Right kidney (tissue), 1 donor: ENCODE results near the gene CLMN.

ENCODE experiments used
- DNase-seq: peaks from one replicate; pipeline ENCODE4 v3.0.0-alpha.2; 2016

Gene CLMN

GRCh38 chr14:95262511-95262891 lies 57.2 kb downstream of the CLMN start:
- DNase-seq, result no peak

DNA sequence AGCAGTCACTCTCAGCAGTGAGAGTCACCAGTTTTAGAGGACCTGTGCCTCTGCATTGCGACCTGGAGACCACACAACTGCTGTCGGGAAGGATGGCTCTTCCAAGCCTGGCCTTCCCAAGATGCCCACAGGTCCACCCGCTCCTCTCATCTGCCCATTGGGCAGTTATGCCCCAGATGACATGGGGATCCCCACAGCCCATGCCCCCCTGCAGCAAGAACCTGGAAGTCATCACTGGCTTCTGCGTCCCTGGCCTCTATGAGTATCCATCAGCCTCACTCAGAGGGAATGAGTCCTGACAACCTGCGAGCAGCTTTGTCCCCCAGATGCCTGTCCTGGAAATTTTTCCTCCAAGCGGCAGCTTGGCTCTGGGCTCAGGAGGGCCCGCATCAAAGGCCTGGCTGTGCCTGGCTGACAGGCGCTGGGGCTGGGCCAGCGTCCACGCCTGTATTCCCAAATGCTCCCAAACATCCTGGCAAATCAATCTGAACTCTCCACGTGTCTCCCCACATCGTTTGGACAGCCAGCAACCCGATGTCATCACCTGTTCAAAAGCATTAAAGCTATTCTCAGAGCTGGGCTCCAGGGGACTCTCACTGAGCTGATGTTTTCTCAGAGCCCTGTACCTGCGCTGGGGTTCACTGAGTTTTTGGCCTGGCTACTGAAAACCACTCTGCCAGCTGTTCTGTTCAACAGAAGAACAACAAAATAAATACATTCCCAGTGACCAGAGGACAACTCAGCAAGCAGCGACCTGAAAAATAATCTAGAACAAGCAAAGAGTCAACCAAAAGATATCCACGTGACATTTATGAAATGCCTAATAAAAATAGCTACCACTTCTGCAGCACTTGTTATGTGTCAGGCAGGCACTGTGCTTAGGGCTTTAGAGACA lies 57.8 kb downstream of the CLMN start:
- DNase-seq, result no peak

GRCh38 chr14:95260537-95261361 lies 59.0 kb downstream of the CLMN start:
- no peak for DNase-seq

DNA sequence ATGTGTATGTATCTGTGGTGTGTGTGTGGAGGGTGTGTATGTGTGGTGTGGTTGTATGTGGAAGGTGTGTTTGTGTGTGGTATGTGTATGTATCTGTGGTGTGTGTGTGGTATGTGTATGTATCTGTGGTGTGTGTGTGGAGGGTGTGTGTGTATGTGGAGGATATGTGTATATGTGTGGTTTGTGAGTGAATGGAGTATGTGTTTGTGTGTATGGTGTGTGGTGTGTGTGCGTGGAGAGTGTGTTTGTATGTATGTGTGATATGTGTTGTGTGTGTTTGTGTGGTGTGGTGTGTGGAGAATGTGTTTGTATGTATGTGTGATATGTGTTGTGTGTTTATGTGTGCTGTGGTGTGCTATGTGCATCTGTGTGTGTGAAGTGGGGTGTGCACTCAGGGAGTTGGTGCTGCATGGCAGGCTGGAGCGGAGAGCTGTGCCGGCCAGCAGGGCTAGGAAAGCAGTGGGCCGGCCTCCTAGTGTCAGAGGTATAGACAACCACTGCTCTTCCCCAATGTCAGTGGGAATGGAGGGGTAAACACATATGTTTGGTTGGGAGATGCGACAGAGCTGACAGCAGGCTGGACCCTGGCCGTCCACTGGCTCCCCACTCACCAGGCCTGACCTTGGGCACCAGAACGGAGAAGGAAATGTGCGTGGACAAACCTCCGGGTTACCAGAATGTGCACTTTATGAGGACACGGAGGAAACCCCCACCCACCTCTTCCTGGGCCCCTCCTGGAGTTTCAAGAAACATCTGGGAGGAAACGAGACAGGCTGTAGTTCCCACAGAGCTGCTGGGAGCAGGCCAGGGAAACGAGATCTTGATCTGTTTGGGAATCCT lies 60.7 kb downstream of the CLMN start:
- no peak for DNase-seq

- no peak for DNase-seq
Measured at GRCh38 chr14:95258156-95258555, 61.6 kb downstream of the CLMN start.

DNA sequence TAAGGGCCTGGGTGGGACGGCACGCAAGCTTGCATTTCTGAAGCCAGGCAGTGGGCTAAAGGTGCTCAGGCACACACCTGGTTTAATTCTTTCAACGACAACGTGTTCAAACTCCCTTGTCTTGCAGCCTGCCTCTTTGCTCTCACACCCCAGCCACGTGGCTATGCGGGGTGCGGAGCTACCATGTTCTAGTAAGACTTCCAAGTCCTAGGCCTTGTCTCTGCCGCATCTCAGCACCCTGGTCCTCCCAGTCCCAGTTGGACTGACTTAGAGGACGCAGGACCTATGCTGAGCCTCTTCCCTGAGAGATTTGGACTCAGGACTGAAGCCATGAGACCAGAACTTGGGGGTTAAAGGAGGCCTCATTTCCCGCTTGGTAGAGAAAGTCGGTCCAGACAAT lies 62.2 kb downstream of the CLMN start:
- no peak for DNase-seq

DNA sequence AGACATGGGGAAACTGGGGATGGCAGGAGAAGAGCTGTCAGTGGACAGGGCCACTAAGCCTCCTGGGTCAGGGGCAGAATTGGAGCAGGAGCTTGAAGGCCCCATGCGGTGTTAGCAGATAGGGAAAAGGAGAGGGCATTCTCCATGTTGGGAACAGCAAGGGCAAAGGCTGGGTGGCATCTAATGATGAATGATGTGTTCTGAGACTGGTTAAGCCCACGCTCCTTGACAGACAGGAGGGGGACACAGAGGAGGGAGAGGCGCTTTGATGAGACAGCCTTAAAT lies 63.0 kb downstream of the CLMN start:
- no peak for DNase-seq

- DNase-seq, result no peak
Measured at GRCh38 chr14:95256002-95256775, 63.5 kb downstream of the CLMN start.

GRCh38 chr14:95255487-95255886 lies 64.2 kb downstream of the CLMN start:
- no peak for DNase-seq

GRCh38 chr14:95255013-95255412 lies 64.7 kb downstream of the CLMN start:
- no peak for DNase-seq

GRCh38 chr14:95254288-95254687 lies 65.4 kb downstream of the CLMN start:
- no peak for DNase-seq

DNA sequence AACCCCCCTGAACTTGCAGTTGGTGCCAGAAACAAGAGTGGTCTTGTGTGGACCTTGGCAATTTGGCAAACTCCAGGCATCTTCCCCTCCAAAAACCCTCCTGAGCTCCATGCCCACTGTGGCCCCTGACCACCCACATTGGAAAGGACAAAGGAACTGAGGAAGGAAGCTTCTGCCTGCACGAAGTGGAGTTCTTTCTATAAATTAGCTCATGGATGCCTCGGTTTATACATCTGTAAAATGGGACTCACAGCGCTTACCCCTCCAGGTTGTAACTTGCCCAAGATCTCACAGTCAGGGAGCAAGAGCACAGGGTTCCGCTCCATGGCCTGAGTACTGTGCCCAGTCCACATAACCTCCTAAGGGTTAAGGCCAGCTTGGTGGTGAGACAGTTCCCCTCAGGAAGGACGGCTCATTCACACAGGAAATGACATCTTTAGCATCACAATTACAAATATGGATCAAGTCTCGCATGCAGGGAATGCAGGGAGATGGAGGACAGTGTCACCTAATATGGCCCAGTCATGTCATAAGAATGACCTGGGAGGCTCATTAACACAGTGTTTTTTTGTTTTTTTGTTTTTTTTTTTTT lies 66.6 kb downstream of the CLMN start:
- no peak for DNase-seq

DNA sequence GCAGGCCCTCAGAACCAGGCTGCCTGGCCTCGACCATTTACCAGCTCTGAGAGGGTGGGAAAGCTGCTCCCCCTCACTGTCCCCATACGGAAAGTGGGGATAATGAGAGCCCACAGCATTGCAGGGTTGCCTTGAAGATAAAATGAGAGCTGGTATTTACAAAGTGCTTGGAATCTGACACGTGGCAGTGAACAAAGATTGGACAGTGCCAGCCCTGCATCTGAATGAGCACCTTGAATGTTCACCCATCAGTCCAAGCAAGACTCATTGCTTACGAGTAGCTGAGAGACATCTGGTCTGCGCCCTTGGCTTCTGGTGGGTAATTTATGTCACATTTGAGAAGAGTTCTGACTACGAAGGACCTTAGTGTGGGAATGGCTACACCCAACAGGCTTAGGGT lies 67.5 kb downstream of the CLMN start:
- DNase-seq, result no peak

DNA sequence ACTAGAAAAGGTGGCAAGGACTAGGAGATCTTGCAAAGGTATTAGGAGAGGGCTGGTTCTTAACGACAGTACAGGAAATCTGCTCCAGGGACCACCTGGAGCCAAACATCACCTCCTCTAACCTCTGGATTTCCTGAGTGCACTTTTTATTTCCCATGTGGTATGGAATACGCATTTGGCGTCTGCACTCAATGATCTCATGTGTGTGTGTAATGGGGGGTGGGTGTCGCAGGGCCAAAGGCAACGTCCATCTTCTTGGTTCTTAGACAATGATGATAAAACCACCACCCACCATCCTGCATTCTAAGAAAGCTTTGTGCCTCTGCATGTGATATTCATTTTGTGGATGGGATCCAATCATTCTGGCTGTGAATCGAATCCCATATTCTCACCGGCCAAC lies 68.8 kb downstream of the CLMN start:
- no peak for DNase-seq

GRCh38 chr14:95250140-95250769 lies 69.5 kb downstream of the CLMN start:
- DNase-seq, result no peak

DNA sequence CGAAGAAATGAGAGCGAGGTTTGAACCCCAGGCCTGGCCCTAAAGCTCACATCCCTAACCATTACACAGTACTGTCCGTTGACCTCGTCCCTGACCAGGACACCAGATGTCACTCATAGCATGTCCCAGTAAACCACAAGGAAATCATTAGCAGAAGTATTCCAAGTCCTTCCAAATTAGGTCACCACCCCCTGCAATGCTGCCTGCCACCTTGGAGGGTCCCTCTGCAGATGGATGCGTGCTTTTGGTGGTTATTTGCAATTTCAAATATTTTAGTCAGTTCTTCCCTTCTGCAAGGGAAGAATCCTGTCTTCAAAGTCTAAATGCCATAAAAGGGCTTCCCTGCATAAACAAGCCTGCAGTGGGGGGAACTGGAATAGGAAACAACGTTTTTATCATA lies 71.3 kb downstream of the CLMN start:
- DNase-seq, result no peak

- no peak for DNase-seq
Measured at GRCh38 chr14:95246870-95247269, 72.8 kb downstream of the CLMN start.

DNA sequence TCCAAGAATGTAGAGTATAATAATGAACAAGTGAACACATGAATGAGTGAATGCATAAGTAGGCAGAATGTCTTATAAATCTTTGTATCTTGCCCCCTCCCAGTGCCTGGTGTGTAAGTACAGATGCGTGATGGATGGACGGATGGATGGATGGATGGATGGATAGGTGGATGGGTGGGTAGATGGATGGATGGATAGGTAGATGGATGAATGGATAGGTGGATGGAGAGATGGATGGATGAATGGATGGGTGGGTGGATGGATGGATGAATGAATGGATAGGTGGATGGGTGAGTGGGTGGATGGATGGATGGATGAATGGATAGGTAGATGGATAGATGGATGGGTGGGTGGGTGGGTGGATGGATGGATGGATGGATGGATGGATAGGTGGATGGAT lies 74.4 kb downstream of the CLMN start:
- DNase-seq, result no peak

DNA sequence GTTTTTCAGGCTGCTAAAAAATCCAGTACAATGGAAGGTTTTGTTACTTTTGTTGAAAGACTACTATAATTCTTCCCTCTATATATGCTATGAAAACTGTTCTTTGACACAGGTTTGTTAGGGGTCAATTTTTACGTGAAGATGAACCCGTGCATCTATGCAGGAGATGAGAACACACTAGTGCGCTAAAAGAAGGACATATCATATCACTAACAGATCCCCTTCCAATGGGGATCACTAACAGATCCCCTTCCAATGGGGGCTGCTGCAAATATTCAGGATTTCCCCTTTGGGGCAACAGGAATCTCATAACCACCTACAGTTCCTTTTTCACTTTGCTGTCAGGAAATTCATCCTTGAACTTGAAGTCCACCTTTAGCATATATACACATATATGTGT lies 75.1 kb downstream of the CLMN start:
- DNase-seq, result no peak

DNA sequence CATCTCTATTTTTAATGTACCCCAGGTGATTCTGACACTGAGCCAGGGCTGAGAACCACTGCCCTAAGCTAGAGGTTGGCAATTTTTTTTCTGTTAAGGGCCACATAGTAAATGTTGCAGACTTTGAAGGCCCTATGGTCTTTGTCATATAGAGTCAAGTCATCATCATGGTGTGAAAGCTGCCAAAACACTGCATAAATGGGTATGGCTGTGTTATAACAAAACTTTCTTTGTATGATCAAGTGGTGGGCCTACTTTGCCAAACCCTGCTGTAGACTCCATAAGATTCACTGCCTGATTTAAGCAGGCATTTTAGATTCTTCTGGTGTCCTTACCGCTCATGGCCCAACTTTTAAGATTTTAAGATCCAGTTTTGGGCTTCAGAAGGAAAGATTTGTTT lies 76.8 kb downstream of the CLMN start:
- no peak for DNase-seq
